OCI-LY1 (cell line): ENCODE data around the gene IGFBP4.

Experiments used
- H2AFZ ChIP-seq: fragments of 200-600 bp; sonication (generic), shearing (Covaris generic); 2 replicates; pipeline ENCODE4 v1.6.0; 2014; ENCODE audit warnings: antibody characterized with exemption, mild to moderate bottlenecking, low read length
- H3F3A ChIP-seq: fragments of 200-600 bp; sonication (generic), shearing (Covaris generic); 2 replicates; pipeline ENCODE4 v1.6.0; 2014; ENCODE audit warnings: mild to moderate bottlenecking, antibody characterized with exemption, low read length, moderate library complexity; ENCODE audit not compliant: insufficient read depth
- H3K27ac ChIP-seq: fragments of 200-600 bp; sonication (generic); 2 replicates; pipeline ENCODE4 v1.5.1; 2014; ENCODE audit warnings: low read length, mixed run types, mild to moderate bottlenecking, low read depth; ENCODE audit not compliant: poor library complexity, severe bottlenecking
- H3K27me3 ChIP-seq: fragments of 200-600 bp; sonication (generic); 2 replicates; pipeline ENCODE4 v1.6.0; 2014; ENCODE audit warnings: antibody characterized with exemption, mild to moderate bottlenecking, low read length, moderate library complexity; ENCODE audit not compliant: insufficient read depth
- H3K36me3 ChIP-seq: fragments of 200-600 bp; sonication (generic); 2 replicates; pipeline ENCODE4 v1.6.1; 2014; ENCODE audit warnings: mild to moderate bottlenecking, antibody characterized with exemption, low read length, moderate library complexity, mixed read lengths; ENCODE audit not compliant: insufficient read depth
- H3K4me1 ChIP-seq: fragments of 200-600 bp; sonication (generic); 2 replicates; pipeline ENCODE4 v1.5.1; 2014; ENCODE audit warnings: mild to moderate bottlenecking, low read length, moderate library complexity; ENCODE audit not compliant: insufficient read depth, severe bottlenecking
- H3K4me2 ChIP-seq: fragments of 200-600 bp; sonication (generic), shearing (Covaris generic); 2 replicates; pipeline ENCODE4 v1.6.1; 2014; ENCODE audit warnings: low read length
- H3K4me3 ChIP-seq: fragments of 200-600 bp; sonication (generic); 2 replicates; pipeline ENCODE4 v1.5.1; 2014; ENCODE audit warnings: low read length, low read depth, mild to moderate bottlenecking, mixed read lengths; ENCODE audit not compliant: poor library complexity, severe bottlenecking
- H3K79me2 ChIP-seq: fragments of 200-600 bp; shearing (Covaris generic); 2 replicates; pipeline ENCODE4 v1.6.1; 2016; ENCODE audit warnings: mixed run types, low read length, mixed read lengths; ENCODE audit not compliant: insufficient read depth
- H3K9ac ChIP-seq: fragments of 200-600 bp; sonication (generic), shearing (Covaris generic); 2 replicates; pipeline ENCODE4 v1.6.1; 2014; ENCODE audit warnings: mild to moderate bottlenecking, low read length, mixed read lengths
- H3K9me2 ChIP-seq: fragments of 200-600 bp; sonication (generic), shearing (Covaris generic); 2 replicates; pipeline ENCODE4 v1.6.1; 2014; ENCODE audit warnings: low read depth, mild to moderate bottlenecking, low read length, mixed read lengths
- H3K9me3 ChIP-seq: fragments of 200-600 bp; shearing (Covaris generic); 2 replicates; pipeline ENCODE4 v1.6.1; 2014; ENCODE audit warnings: low read length, mixed read lengths
- H4K20me1 ChIP-seq: fragments of 200-600 bp; sonication (generic), shearing (Covaris generic); 2 replicates; pipeline ENCODE4 v1.6.0; 2016; ENCODE audit warnings: mild to moderate bottlenecking, low read length; ENCODE audit not compliant: insufficient read depth
- CTCF ChIP-seq: fragments of 200-600 bp; sonication (generic), shearing (Covaris generic); IDR thresholded peaks from 2 replicates; pipeline ENCODE4 v1.5.1; 2017; ENCODE audit warnings: mild to moderate bottlenecking, antibody characterized with exemption, low read length, moderate library complexity, mixed read lengths
- EZH2 ChIP-seq: fragments of 200-600 bp; sonication (generic), shearing (Covaris generic); IDR thresholded peaks from 2 replicates; pipeline ENCODE4 v1.8.0; 2017; ENCODE audit warnings: borderline replicate concordance, mixed run types, mild to moderate bottlenecking, antibody characterized with exemption, low read length, moderate library complexity, mixed read lengths

The IGFBP4 gene

GRCh38 chr17:40484973-40485530 is 41.8 kb downstream of the IGFBP4 start:
- H3K4me1 ChIP-seq, result peaks cover 23% of the 10 kb centered on the region
- no peaks in the 10 kb centered on the region for H4K20me1 ChIP-seq
- no peak overlapping the region for H3K27ac ChIP-seq
- no peak overlapping the region for H3K4me3 ChIP-seq
- no peaks in the 10 kb centered on the region for H3K9me3 ChIP-seq
- no peaks in the 10 kb centered on the region for H3F3A ChIP-seq
- H3K36me3 ChIP-seq, result no peaks in the 10 kb centered on the region
- H3K4me2 ChIP-seq, result no peak overlapping the region
- no peak overlapping the region for H2AFZ ChIP-seq
- H3K9me2 ChIP-seq, result no peaks in the 10 kb centered on the region
- H3K27me3 ChIP-seq, result peaks cover 3% of the 10 kb centered on the region; the same call in 1 of the 2 replicates
- no peak overlapping the region for H3K9ac ChIP-seq
- no peak for TF ChIP-seq EZH2
- no peak for TF ChIP-seq CTCF
- H3K79me2 ChIP-seq, result no peaks in the 10 kb centered on the region

DNA sequence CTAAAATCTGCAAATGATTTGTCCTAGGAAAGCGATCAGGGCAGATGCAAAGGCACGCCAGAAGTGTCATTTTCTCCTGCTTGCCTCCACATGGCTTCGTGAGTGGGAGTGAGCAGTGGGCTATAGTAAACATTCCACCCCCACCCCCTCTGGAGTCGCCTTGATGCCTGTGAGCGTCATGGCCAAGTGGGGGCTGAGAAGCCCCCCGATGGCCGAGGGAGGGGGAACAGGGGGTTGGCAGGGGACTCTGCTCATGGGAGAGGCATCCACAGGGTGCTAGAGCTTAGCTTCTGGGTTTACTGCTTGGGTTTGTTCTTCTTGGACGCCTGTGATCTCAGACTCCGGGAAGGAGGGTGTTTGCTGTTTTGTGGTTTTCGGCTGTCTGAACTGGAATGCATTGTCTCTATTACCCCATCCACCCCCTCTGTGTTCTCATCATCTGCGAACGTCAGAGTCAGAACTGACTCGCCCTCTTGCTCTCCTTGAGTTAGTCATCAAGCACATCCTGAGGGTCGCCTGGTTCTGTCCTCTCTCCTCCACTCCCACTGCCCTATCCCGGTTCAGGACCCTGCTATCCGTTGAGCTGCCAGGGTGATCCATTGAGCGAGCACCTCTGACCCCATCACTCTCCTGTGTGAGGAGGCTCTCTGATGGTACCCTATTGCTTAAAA is 42.7 kb downstream of the IGFBP4 start:
- H3K36me3 ChIP-seq, result no peaks in the 10 kb centered on the region
- H2AFZ ChIP-seq, result no peak overlapping the region
- no peaks in the 10 kb centered on the region for H4K20me1 ChIP-seq
- H3K79me2 ChIP-seq, result no peaks in the 10 kb centered on the region
- peaks cover 3% of the 10 kb centered on the region; the same call in 1 of the 2 replicates for H3K27me3 ChIP-seq
- H3K9me2 ChIP-seq, result no peaks in the 10 kb centered on the region
- H3F3A ChIP-seq, result no peaks in the 10 kb centered on the region
- no peaks in the 10 kb centered on the region for H3K9me3 ChIP-seq
- H3K4me2 ChIP-seq, result no peak overlapping the region
- H3K4me3 ChIP-seq, result no peak overlapping the region
- H3K4me1 ChIP-seq, result peaks cover 23% of the 10 kb centered on the region
- H3K27ac ChIP-seq, result no peak overlapping the region
- TF ChIP-seq CTCF, result no peak
- no peak for TF ChIP-seq EZH2
- no peak overlapping the region for H3K9ac ChIP-seq

- Histone ChIP-seq H3K9ac (no peak overlapping the region), H3K4me2 (no peak overlapping the region), H3K27ac (no peak overlapping the region), H3K79me2 (no peaks in the 10 kb centered on the region), H3K4me1 (peaks cover 29% of the 10 kb centered on the region), H3K27me3 (peaks cover 3% of the 10 kb centered on the region; the same call in 1 of the 2 replicates), H3K4me3 (no peak overlapping the region), H3F3A (no peaks in the 10 kb centered on the region), H3K36me3 (no peaks in the 10 kb centered on the region), H2AFZ (no peak overlapping the region), H4K20me1 (no peaks in the 10 kb centered on the region), H3K9me3 (no peaks in the 10 kb centered on the region), H3K9me2 (no peaks in the 10 kb centered on the region)
- TF ChIP-seq CTCF (no peak), EZH2 (no peak)
Observed at GRCh38 chr17:40486522-40487370, 43.5 kb downstream of the IGFBP4 start.
